A673 (cell line): ENCODE measurements around the gene NLRP10. TPM values are rescaled to one million over a fixed set of nuclear protein-coding genes. Genes with fewer than 3 reads are reported as not detected.

Experiments used
- BruUV-seq: library from RNA; stranded (reverse); fragments of 400-500 nt; replicated peaks from 2 replicates; lab custom pipeline; 2021; lab: Mats Ljungman, UMichigan
- CTCF ChIA-PET: fragments of 300-600 bp; sonication (Branson Sonifier 250); formaldehyde crosslinking; loops from one replicate; lab custom pipeline; 2022; ENCODE audit warnings: antibody characterized with exemption; lab: Charles Lee
- POLR2A ChIA-PET: fragments of 300-600 bp; sonication (Branson Sonifier 250); formaldehyde crosslinking; loops from one replicate; lab custom pipeline; 2022; ENCODE audit warnings: antibody characterized with exemption; ENCODE audit not compliant: low non-redundant PET; lab: Charles Lee
- DNase-seq: peaks from one replicate; pipeline ENCODE4 v3.0.0-alpha.2; 2015; ENCODE audit warnings: low spot score
- H3K27ac ChIP-seq: fragments of 200-600 bp; sonication (generic); 2 replicates; pipeline ENCODE4 v1.5.1; 2016; ENCODE audit warnings: mixed run types, low read depth, mild to moderate bottlenecking, mixed read lengths, antibody characterized with exemption, low read length; ENCODE audit not compliant: poor library complexity, severe bottlenecking
- H3K27me3 ChIP-seq: fragments of 200-600 bp; sonication (generic); replicated peaks from 2 replicates; pipeline ENCODE4 v1.6.1; 2017; ENCODE audit warnings: mixed run types, low read depth, mild to moderate bottlenecking, mixed read lengths, antibody characterized with exemption, low read length; ENCODE audit not compliant: insufficient read depth, poor library complexity
- H3K36me3 ChIP-seq: fragments of 200-600 bp; sonication (generic); 2 replicates; pipeline ENCODE4 v1.6.1; 2016; ENCODE audit warnings: mixed run types, mild to moderate bottlenecking, mixed read lengths, antibody characterized with exemption, low read length; ENCODE audit not compliant: insufficient read depth, poor library complexity, severe bottlenecking
- H3K4me1 ChIP-seq: fragments of 200-600 bp; sonication (generic); 2 replicates; pipeline ENCODE4 v1.6.1; 2017; ENCODE audit warnings: mixed run types, mild to moderate bottlenecking, mixed read lengths, antibody characterized with exemption, low read length; ENCODE audit not compliant: insufficient read depth, poor library complexity, severe bottlenecking
- H3K4me3 ChIP-seq: fragments of 200-600 bp; sonication (generic); 2 replicates; pipeline ENCODE4 v1.5.1; 2016; ENCODE audit warnings: low read depth, mixed run types, mild to moderate bottlenecking, mixed read lengths, low read length; ENCODE audit not compliant: poor library complexity, severe bottlenecking
- H3K9me3 ChIP-seq: fragments of 200-600 bp; sonication (generic); 2 replicates; pipeline ENCODE4 v1.6.1; 2016; ENCODE audit warnings: mixed run types, low read depth, mild to moderate bottlenecking, mixed read lengths, antibody characterized with exemption, low read length; ENCODE audit not compliant: poor library complexity, severe bottlenecking
- EZH2 ChIP-seq: fragments of 200-600 bp; sonication (generic); IDR thresholded peaks from 2 replicates; pipeline ENCODE4 v1.6.1; 2017; ENCODE audit warnings: borderline replicate concordance, low read depth, mild to moderate bottlenecking, mixed read lengths, antibody characterized with exemption, low read length; ENCODE audit not compliant: poor library complexity, severe bottlenecking
- intact Hi-C: fragments of 100-400 bp; cut with micrococcal nuclease; formaldehyde crosslinking; loops from one replicate; pipeline ENCODE4 v1.10.0; 2022; ENCODE audit not compliant: unreplicated experiment
- total RNA-seq: library from RNA; stranded (reverse); gene quantifications from 2 replicates; pipeline ENCODE4 v1.2.3, GENCODE V29; 2021
- TF ChIP-seq, protein P1 (sequence below): fragments of 300-800, 200-600 bp; sonication (generic); conservative IDR thresholded peaks from 2 replicates; pipeline ENCODE4 v1.5.1; 2017; ENCODE audit warnings: low read depth, mild to moderate bottlenecking, antibody characterized with exemption, low read length, moderate library complexity, mixed read lengths

NLRP10 gene
- total RNA-seq, 1 experiment from 2014 or later = not detected

GRCh38 chr11:8006349-8006977 is 41.2 kb upstream of the NLRP10 start:
- no peaks in the 10 kb centered on the region for H3K9me3 ChIP-seq
- no peaks in the 10 kb centered on the region for H3K27me3 ChIP-seq
- intact Hi-C loops = loop anchor here (1.0 kb wide), 1 partner anchor 93 kb away; no protein-coding TSS in a partner anchor
- BruUV-seq = no TSS peak
- POLR2A ChIA-PET = no interaction called here
- peak; percentile 62 for DNase-seq
- H3K36me3 ChIP-seq = no peaks in the 10 kb centered on the region
- H3K27ac ChIP-seq = no peak overlapping the region
- CTCF ChIA-PET = interaction anchor here (0.6 to 2.5 kb wide), 7 partner anchors 27 to 93 kb away, joined by 3 to 24 read pairs (median 7); no protein-coding TSS in a partner anchor
- H3K4me3 ChIP-seq = no peak overlapping the region
- no peak for TF ChIP-seq EZH2
- TF ChIP-seq, protein P1, sequence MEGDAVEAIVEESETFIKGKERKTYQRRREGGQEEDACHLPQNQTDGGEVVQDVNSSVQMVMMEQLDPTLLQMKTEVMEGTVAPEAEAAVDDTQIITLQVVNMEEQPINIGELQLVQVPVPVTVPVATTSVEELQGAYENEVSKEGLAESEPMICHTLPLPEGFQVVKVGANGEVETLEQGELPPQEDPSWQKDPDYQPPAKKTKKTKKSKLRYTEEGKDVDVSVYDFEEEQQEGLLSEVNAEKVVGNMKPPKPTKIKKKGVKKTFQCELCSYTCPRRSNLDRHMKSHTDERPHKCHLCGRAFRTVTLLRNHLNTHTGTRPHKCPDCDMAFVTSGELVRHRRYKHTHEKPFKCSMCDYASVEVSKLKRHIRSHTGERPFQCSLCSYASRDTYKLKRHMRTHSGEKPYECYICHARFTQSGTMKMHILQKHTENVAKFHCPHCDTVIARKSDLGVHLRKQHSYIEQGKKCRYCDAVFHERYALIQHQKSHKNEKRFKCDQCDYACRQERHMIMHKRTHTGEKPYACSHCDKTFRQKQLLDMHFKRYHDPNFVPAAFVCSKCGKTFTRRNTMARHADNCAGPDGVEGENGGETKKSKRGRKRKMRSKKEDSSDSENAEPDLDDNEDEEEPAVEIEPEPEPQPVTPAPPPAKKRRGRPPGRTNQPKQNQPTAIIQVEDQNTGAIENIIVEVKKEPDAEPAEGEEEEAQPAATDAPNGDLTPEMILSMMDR = peak; percentile 70
- no peaks in the 10 kb centered on the region for H3K4me1 ChIP-seq

GRCh38 chr11:8005556-8005955 is 40.3 kb upstream of the NLRP10 start:
- H3K4me3 ChIP-seq = no peak overlapping the region
- H3K36me3 ChIP-seq = no peaks in the 10 kb centered on the region
- no TSS peak for BruUV-seq
- H3K4me1 ChIP-seq = no peaks in the 10 kb centered on the region
- intact Hi-C loops = no loop called here
- TF ChIP-seq, protein P1 = no peak
- TF ChIP-seq EZH2 = no peak
- no peak overlapping the region for H3K27ac ChIP-seq
- H3K27me3 ChIP-seq = no peaks in the 10 kb centered on the region
- ChIA-PET CTCF (interaction anchor here (1.2 to 2.5 kb wide), 5 partner anchors 28 to 94 kb away, joined by 4 to 24 read pairs (median 9); no protein-coding TSS in a partner anchor), POLR2A (no interaction called here)
- DNase-seq = no peak
- no peaks in the 10 kb centered on the region for H3K9me3 ChIP-seq

- no TSS peak for BruUV-seq
- H3K9me3 ChIP-seq = no peaks in the 10 kb centered on the region
- H3K27me3 ChIP-seq = no peaks in the 10 kb centered on the region
- DNase-seq = no peak
- intact Hi-C loops = no loop called here
- POLR2A ChIA-PET = no interaction called here
- no peaks in the 10 kb centered on the region for H3K4me1 ChIP-seq
- H3K36me3 ChIP-seq = no peaks in the 10 kb centered on the region
- TF ChIP-seq EZH2 = no peak
- TF ChIP-seq, protein P1 = no peak
- H3K4me3 ChIP-seq = no peak overlapping the region
- H3K27ac ChIP-seq = no peak overlapping the region
- CTCF ChIA-PET = no interaction called here
Measured at GRCh38 chr11:8004008-8004407, 38.8 kb upstream of the NLRP10 start.
